ENCODE data around the gene CCDC6. TPM values are rescaled to one million over a fixed set of nuclear protein-coding genes. Genes with fewer than 3 reads are reported as not detected.

CCDC6 gene
- polyA plus RNA-seq, 1 donor (not counting 4 experiments of a cell fraction or from before 2014, with no cell fraction given), result 46.5 TPM

DNA sequence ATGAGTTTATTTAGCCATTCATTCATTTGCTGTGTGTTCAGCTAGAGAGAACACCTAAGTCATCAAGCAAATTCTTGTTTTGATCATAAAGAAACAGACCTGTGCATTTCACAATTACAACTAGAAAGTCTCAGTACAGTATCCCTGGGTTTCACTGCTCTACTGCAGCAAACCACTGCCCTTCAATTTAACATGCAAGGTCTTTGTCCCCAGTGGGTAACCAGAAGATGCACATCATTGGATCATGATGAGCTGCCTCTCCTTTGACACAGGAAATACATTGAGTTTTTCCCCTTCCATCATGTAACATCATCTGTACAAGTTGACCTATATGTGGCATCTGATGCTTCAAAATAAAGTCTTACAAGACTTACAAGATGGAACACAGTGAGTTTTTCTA lies 82.6 kb downstream of the CCDC6 start:
- no peaks in the 10 kb centered on the region for H4K20me1 ChIP-seq (ENCODE audit: control insufficient read depth, extremely low read depth, insufficient read depth, low read length)
- H3K79me2 ChIP-seq (ENCODE audit: control insufficient read depth, insufficient read depth, low read length), result peaks cover 29% of the 10 kb centered on the region
- no peak overlapping the region for H3K4me2 ChIP-seq (ENCODE audit: control insufficient read depth, extremely low read depth, insufficient read depth, low read depth, low read length)
- no peak overlapping the region for H3K9ac ChIP-seq (ENCODE audit: control insufficient read depth, extremely low read depth, insufficient read depth, low read length)
- TF ChIP-seq, protein P1, sequence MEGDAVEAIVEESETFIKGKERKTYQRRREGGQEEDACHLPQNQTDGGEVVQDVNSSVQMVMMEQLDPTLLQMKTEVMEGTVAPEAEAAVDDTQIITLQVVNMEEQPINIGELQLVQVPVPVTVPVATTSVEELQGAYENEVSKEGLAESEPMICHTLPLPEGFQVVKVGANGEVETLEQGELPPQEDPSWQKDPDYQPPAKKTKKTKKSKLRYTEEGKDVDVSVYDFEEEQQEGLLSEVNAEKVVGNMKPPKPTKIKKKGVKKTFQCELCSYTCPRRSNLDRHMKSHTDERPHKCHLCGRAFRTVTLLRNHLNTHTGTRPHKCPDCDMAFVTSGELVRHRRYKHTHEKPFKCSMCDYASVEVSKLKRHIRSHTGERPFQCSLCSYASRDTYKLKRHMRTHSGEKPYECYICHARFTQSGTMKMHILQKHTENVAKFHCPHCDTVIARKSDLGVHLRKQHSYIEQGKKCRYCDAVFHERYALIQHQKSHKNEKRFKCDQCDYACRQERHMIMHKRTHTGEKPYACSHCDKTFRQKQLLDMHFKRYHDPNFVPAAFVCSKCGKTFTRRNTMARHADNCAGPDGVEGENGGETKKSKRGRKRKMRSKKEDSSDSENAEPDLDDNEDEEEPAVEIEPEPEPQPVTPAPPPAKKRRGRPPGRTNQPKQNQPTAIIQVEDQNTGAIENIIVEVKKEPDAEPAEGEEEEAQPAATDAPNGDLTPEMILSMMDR (optimal IDR thresholded peaks at IDR 0.05 in 1 of 3, IDR thresholded peaks at IDR 0.05 in 1 of 3, conservative IDR thresholded peaks at IDR 0.05 in 1 of 3; ENCODE audit: extremely low read depth in 1 of 3, insufficient read depth in 2 of 3, low read length in 3 of 3), result no peak
- no peak for TF ChIP-seq EZH2 (IDR thresholded peaks at IDR 0.05; ENCODE audit: low read length)
- no peak overlapping the region for H3K27ac ChIP-seq (ENCODE audit: control insufficient read depth, insufficient read depth, low read length)
- peaks cover under 1 to 4% of the 10 kb centered on the region in 2 experiments for H3K36me3 ChIP-seq (ENCODE audit: control insufficient read depth in 2 of 2, extremely low read depth in 1 of 2, insufficient read depth in 2 of 2, low read length in 2 of 2)
- no peaks in the 10 kb centered on the region for H3K9me1 ChIP-seq (ENCODE audit: control insufficient read depth, extremely low read depth, insufficient read depth, low read length)
- H3K4me3 ChIP-seq (ENCODE audit: control insufficient read depth in 2 of 3, extremely low read depth in 1 of 3, insufficient read depth in 2 of 3, low read depth in 1 of 3, low read length in 3 of 3), result no peak overlapping the region
- dilution Hi-C loops (cut with MboI; ENCODE audit: extremely low pct_ligation_motif_present, low sequenced_read_pairs), result no loop called here
- no peaks in the 10 kb centered on the region for H3K4me1 ChIP-seq (ENCODE audit: control insufficient read depth, extremely low read depth, insufficient read depth, low read length)
- FAIRE-seq (peak; percentile 63), DNase-seq (ENCODE audit: low read depth, low spot score) (no peak)
- H3K27me3 ChIP-seq (ENCODE audit: control insufficient read depth, extremely low read depth, insufficient read depth, low read length), result no peaks in the 10 kb centered on the region
- no peaks in the 10 kb centered on the region for H3K9me3 ChIP-seq (ENCODE audit: control insufficient read depth, low read depth, low read length)
- H2AFZ ChIP-seq (ENCODE audit: control insufficient read depth, low read length), result no peak overlapping the region

DNA sequence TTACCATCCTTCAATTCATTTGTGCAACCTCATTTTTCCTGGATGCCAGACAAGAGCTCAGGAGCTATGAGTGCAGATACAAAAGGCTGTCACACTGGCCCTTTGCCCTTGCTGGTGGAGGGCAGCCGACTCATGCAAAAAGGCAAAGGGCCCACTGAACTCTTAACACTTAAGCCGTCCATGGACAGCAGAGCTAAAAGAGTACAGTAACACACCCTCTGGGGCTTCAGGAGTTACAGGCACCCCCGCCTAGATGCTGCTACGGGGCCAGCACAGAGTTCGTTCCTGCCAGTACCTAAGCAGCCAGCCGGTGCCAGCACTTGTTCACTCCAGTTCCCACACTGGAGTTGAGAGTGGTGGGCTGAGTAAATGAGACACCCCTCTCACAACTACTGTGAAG lies 83.2 kb downstream of the CCDC6 start:
- H3K4me1 ChIP-seq (ENCODE audit: control insufficient read depth, extremely low read depth, insufficient read depth, low read length), result no peaks in the 10 kb centered on the region
- H4K20me1 ChIP-seq (ENCODE audit: control insufficient read depth, extremely low read depth, insufficient read depth, low read length), result no peaks in the 10 kb centered on the region
- H3K9ac ChIP-seq (ENCODE audit: control insufficient read depth, extremely low read depth, insufficient read depth, low read length), result no peak overlapping the region
- H3K4me2 ChIP-seq (ENCODE audit: control insufficient read depth, extremely low read depth, insufficient read depth, low read depth, low read length), result no peak overlapping the region
- H3K36me3 ChIP-seq (ENCODE audit: control insufficient read depth in 2 of 2, extremely low read depth in 1 of 2, insufficient read depth in 2 of 2, low read length in 2 of 2), result peaks cover 4% of the 10 kb centered on the region in 2 experiments
- peaks cover 26% of the 10 kb centered on the region for H3K79me2 ChIP-seq (ENCODE audit: control insufficient read depth, insufficient read depth, low read length)
- DNase-seq (ENCODE audit: low read depth, low spot score), result no peak
- TF ChIP-seq, protein P1 (optimal IDR thresholded peaks at IDR 0.05 in 1 of 3, IDR thresholded peaks at IDR 0.05 in 1 of 3, conservative IDR thresholded peaks at IDR 0.05 in 1 of 3; ENCODE audit: extremely low read depth in 1 of 3, insufficient read depth in 2 of 3, low read length in 3 of 3), result no peak
- H3K9me3 ChIP-seq (ENCODE audit: control insufficient read depth, low read depth, low read length), result no peaks in the 10 kb centered on the region
- H3K4me3 ChIP-seq (ENCODE audit: control insufficient read depth in 2 of 3, extremely low read depth in 1 of 3, insufficient read depth in 2 of 3, low read depth in 1 of 3, low read length in 3 of 3), result no peak overlapping the region
- dilution Hi-C loops (cut with MboI; ENCODE audit: extremely low pct_ligation_motif_present, low sequenced_read_pairs), result no loop called here
- H3K27ac ChIP-seq (ENCODE audit: control insufficient read depth, insufficient read depth, low read length), result no peak overlapping the region
- H3K27me3 ChIP-seq (ENCODE audit: control insufficient read depth, extremely low read depth, insufficient read depth, low read length), result no peaks in the 10 kb centered on the region
- H2AFZ ChIP-seq (ENCODE audit: control insufficient read depth, low read length), result no peak overlapping the region
- H3K9me1 ChIP-seq (ENCODE audit: control insufficient read depth, extremely low read depth, insufficient read depth, low read length), result no peaks in the 10 kb centered on the region
- FAIRE-seq, result no peak

Data from keratinocyte (primary cell).